Measurements from ENCODE around the gene ABCC1. TPM values are rescaled to one million over a fixed set of nuclear protein-coding genes. Genes with fewer than 3 reads are reported as not detected.

ABCC1 gene
- total and polyA plus RNA-seq, 2 of the 4 experiments (the other 2 are of a cell fraction) = 39.4 to 66.0 TPM

DNA sequence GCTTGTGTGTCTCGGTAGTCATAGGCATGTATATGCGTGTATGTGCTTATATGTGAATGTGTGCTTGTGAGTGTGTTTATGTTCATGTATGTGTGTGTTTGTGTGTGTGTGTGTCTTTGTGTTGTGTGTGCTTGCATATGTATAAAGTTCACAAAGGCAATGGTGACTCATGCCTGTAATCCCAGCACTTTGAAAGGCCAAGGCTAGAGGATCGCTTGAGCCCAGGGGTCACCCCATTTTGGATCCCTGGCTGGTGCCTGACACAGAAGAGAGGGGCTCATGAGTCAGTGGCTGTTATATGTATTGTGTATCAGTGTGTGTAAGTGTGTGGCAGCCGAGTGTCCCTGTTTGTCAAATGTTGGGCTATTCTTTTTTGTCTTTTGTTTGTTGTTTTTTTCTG, 69.3 kb downstream of the ABCC1 start:
- peak overlapping the region; percentile 49; the same call in 1 of the 2 replicates for H3K14ac ChIP-seq (replicated peaks; ENCODE audit: low read depth, low read length)
- no TSS peak for BruUV-seq (replicated peaks)
- no peak overlapping the region for H3K9ac ChIP-seq (ENCODE audit: low read depth, low read length)
- H4K5ac ChIP-seq (ENCODE audit: low read depth, low read length) = no peak overlapping the region
- H3K56ac ChIP-seq (ENCODE audit: extremely low read depth, insufficient read depth, low read length) = no peak overlapping the region
- peak overlapping the region; percentile 71 for H2BK120ac ChIP-seq (ENCODE audit: low read depth, low read length)
- dilution Hi-C loops (cut with HindIII; ENCODE audit: low sequenced_read_pairs, unreplicated experiment) = no loop called here
- peak overlapping the region; percentile 43; the same call in 1 of the 2 replicates for H2BK20ac ChIP-seq (ENCODE audit: low read depth, low read length)
- no peak overlapping the region for H3K23ac ChIP-seq (ENCODE audit: low read depth, low read length)
- CTCF ChIA-PET = no interaction called here
- H2AK5ac ChIP-seq (ENCODE audit: low read depth, low read length) = peak overlapping the region; percentile 45; the same call in 1 of the 2 replicates
- H3K4me2 ChIP-seq (ENCODE audit: low read depth, low read length) = no peak overlapping the region
- H3K4me1 ChIP-seq (ENCODE audit: control insufficient read depth, insufficient read depth, low read length) = peaks cover 43% of the 10 kb centered on the region
- peak overlapping the region; percentile 9; the same call in 1 of the 2 replicates for H4K91ac ChIP-seq (ENCODE audit: insufficient read depth, low read depth, low read length)
- peaks cover 60% of the 10 kb centered on the region for H3K9me1 ChIP-seq (ENCODE audit: insufficient read depth, low read length)
- H3K27ac ChIP-seq (ENCODE audit: insufficient read depth, low read length) = peak overlapping the region; percentile 36; the same call in 1 of the 2 replicates
- H2AK9ac ChIP-seq (replicated peaks; ENCODE audit: low read depth, low read length, poor library complexity) = no peak overlapping the region
- intact Hi-C loops (cut with micrococcal nuclease) = no loop called here
- no peaks in the 10 kb centered on the region for H3K27me3 ChIP-seq (ENCODE audit: control insufficient read depth, insufficient read depth, low read length)
- H4K20me1 ChIP-seq (ENCODE audit: insufficient read depth, low read length) = peaks cover 4% of the 10 kb centered on the region; the same call in 1 of the 2 replicates
- TF ChIP-seq ELK1 (IDR thresholded peaks at IDR 0.05; ENCODE audit: borderline replicate concordance, low read depth, low read length) (no peak), FOS (IDR thresholded peaks at IDR 0.05; ENCODE audit: low read depth, low read length) (peak; percentile 19; the same call in 1 of the 2 replicates)
- H2AFZ ChIP-seq (replicated peaks; ENCODE audit: low read length, poor library complexity) = no peak overlapping the region
- peak overlapping the region in 1 of 2 experiments; percentile 53; a peak in 3 of 4 replicates for H4K8ac ChIP-seq (ENCODE audit: low read depth in 2 of 2, low read length in 2 of 2)
- in situ Hi-C loops (cut with MboI; ENCODE audit: low sequenced_read_pairs) = loop anchor here (25.0 kb wide), 1 partner anchor 131 kb away; the partner anchor contains the start of gene CEP20
- H3K79me1 ChIP-seq (ENCODE audit: low read depth in 1 of 2, low read length in 2 of 2) = peaks cover 59 to 94% of the 10 kb centered on the region in 2 experiments
- POLR2A ChIA-PET (ENCODE audit: unreplicated experiment) = no interaction called here
- peak overlapping the region; percentile 6 for H2BK5ac ChIP-seq (ENCODE audit: low read depth, low read length, poor library complexity, severe bottlenecking)
- ATAC-seq (ENCODE audit: low read depth) (no peak), DNase-seq (no peak)
- H3K9me3 ChIP-seq (ENCODE audit: control insufficient read depth, insufficient read depth, low read length) = no peaks in the 10 kb centered on the region
- peaks cover 66% of the 10 kb centered on the region for H3K36me3 ChIP-seq (ENCODE audit: control insufficient read depth, insufficient read depth, low read length)
- H2BK15ac ChIP-seq (ENCODE audit: low read depth, low read length) = peak overlapping the region; percentile 24; the same call in 1 of the 3 replicates
- peak overlapping the region; percentile 90 for H3K4ac ChIP-seq (ENCODE audit: low read depth, low read length)
- no peak overlapping the region for H3K4me3 ChIP-seq (ENCODE audit: insufficient read depth, low read depth, low read length)
- no CpG with 5 or more reads among the region's 4 CpGs for WGBS, 2 experiments (ENCODE audit: extremely low coverage in 2 of 2, insufficient read length in 1 of 2)
- no peak overlapping the region for H3K18ac ChIP-seq (ENCODE audit: low read depth, low read length)

Measured in IMR-90 (cell line).